ENCODE data around the gene SASH3. TPM values are rescaled to one million over a fixed set of nuclear protein-coding genes. Genes with fewer than 3 reads are reported as not detected.

The SASH3 gene
- total RNA-seq, 1 donor from 2014 or later, result 14.0 TPM

DNA sequence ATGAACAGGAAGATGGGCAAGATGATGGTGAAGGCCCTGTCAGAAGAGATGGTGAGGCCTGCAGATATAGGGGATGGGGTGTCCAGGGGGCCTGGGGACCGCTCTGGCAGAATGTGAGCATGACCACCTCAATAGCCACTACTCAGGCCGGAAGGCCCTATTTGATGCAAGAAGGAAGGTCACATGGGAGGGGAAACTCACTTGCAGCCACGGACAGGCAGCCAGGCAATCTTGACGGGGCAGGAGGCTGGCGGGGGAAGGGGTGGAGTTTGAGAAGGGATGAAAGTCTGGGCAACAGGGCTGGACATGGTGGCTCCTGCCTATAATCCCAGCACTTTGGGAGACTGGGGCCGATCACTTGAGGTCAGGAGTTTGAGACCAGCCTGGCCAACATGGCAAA, 8.8 kb downstream of the SASH3 start:
- Histone ChIP-seq H3K36me3 (no peaks in the 10 kb centered on the region), H3K9me3 (no peaks in the 10 kb centered on the region), H3K27me3 (no peaks in the 10 kb centered on the region), H3K27ac (no peak overlapping the region), H3K4me3 (no peak overlapping the region), H3K4me1 (no peaks in the 10 kb centered on the region)
- TF ChIP-seq POLR2AphosphoS5 (IDR thresholded peaks at IDR 0.05; ENCODE audit: insufficient read depth in 1 of 2, low read depth in 1 of 2), result no peak
- no peak for TF ChIP-seq POLR2A (IDR thresholded peaks at IDR 0.05)
- TF ChIP-seq, protein P1, sequence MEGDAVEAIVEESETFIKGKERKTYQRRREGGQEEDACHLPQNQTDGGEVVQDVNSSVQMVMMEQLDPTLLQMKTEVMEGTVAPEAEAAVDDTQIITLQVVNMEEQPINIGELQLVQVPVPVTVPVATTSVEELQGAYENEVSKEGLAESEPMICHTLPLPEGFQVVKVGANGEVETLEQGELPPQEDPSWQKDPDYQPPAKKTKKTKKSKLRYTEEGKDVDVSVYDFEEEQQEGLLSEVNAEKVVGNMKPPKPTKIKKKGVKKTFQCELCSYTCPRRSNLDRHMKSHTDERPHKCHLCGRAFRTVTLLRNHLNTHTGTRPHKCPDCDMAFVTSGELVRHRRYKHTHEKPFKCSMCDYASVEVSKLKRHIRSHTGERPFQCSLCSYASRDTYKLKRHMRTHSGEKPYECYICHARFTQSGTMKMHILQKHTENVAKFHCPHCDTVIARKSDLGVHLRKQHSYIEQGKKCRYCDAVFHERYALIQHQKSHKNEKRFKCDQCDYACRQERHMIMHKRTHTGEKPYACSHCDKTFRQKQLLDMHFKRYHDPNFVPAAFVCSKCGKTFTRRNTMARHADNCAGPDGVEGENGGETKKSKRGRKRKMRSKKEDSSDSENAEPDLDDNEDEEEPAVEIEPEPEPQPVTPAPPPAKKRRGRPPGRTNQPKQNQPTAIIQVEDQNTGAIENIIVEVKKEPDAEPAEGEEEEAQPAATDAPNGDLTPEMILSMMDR (IDR thresholded peaks at IDR 0.05), result no peak
- DNase-seq (ENCODE audit: extremely low spot score in 2 of 2), result no peak
- intact Hi-C loops (cut with DNase I), result no loop called here

GRCh38 chrX:129790146-129790545, 10.4 kb downstream of the SASH3 start:
- Histone ChIP-seq H3K4me3 (no peak overlapping the region), H3K27me3 (no peaks in the 10 kb centered on the region), H3K4me1 (no peaks in the 10 kb centered on the region), H3K36me3 (no peaks in the 10 kb centered on the region), H3K27ac (no peak overlapping the region), H3K9me3 (no peaks in the 10 kb centered on the region)
- DNase-seq (ENCODE audit: extremely low spot score in 2 of 2), result no peak
- TF ChIP-seq POLR2A (IDR thresholded peaks at IDR 0.05) (no peak), POLR2AphosphoS5 (IDR thresholded peaks at IDR 0.05; ENCODE audit: insufficient read depth in 1 of 2, low read depth in 1 of 2) (no peak)
- TF ChIP-seq, protein P1 (IDR thresholded peaks at IDR 0.05), result no peak
- intact Hi-C loops (cut with DNase I), result no loop called here

GRCh38 chrX:129790808-129791207, 11.1 kb downstream of the SASH3 start:
- no peaks in the 10 kb centered on the region for H3K4me1 ChIP-seq
- H3K4me3 ChIP-seq, result no peak overlapping the region
- intact Hi-C loops (cut with DNase I), result no loop called here
- TF ChIP-seq POLR2A (IDR thresholded peaks at IDR 0.05) (no peak), POLR2AphosphoS5 (IDR thresholded peaks at IDR 0.05; ENCODE audit: insufficient read depth in 1 of 2, low read depth in 1 of 2) (no peak)
- TF ChIP-seq, protein P1 (IDR thresholded peaks at IDR 0.05), result no peak
- H3K9me3 ChIP-seq, result no peaks in the 10 kb centered on the region
- no peak for DNase-seq (ENCODE audit: extremely low spot score in 2 of 2)
- no peaks in the 10 kb centered on the region for H3K27me3 ChIP-seq
- H3K27ac ChIP-seq, result no peak overlapping the region
- H3K36me3 ChIP-seq, result no peaks in the 10 kb centered on the region

- Histone ChIP-seq H3K27me3 (no peaks in the 10 kb centered on the region), H3K9me3 (no peaks in the 10 kb centered on the region), H3K36me3 (no peaks in the 10 kb centered on the region), H3K4me1 (no peaks in the 10 kb centered on the region), H3K27ac (no peak overlapping the region), H3K4me3 (no peak overlapping the region)
- DNase-seq (ENCODE audit: extremely low spot score in 2 of 2), result no peak
- intact Hi-C loops (cut with DNase I), result no loop called here
- no peak for TF ChIP-seq POLR2A (IDR thresholded peaks at IDR 0.05)
- TF ChIP-seq, protein P1 (IDR thresholded peaks at IDR 0.05), result no peak
- TF ChIP-seq POLR2AphosphoS5 (IDR thresholded peaks at IDR 0.05; ENCODE audit: insufficient read depth in 1 of 2, low read depth in 1 of 2), result no peak
These were observed 11.6 kb downstream of the SASH3 start for GRCh38 chrX:129791336-129791735.

DNA sequence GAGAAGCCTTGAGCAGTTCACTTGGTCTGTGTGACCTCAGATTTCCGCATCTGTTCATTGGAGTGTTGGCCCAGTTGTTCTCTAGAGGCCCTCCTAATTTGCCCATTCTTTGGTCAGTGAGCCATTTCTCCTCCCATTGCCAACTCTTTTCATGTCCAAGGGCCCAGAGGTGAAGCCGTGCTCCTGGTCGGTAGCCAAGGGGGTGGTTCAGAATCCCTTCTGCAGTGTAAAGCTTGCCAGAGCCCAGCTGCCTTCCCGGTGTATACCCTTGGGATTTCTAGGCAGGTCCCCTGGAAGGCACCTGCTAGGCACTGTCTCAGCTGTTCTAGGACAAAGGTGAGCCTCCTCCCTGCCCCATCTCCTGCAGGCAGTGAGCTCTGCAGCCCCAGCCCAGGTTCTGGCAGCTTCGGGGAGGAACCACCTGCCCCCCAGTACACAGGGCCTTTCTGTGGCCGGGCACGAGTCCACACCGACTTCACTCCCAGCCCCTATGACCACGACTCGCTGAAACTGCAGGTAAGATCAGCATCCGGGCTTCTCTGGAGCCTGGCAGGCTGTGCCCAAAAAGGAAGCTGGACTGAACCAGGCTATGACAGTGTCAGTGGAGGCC, 12.3 kb downstream of the SASH3 start:
- no peaks in the 10 kb centered on the region for H3K36me3 ChIP-seq
- no peak overlapping the region for H3K4me3 ChIP-seq
- no peak overlapping the region for H3K27ac ChIP-seq
- no peaks in the 10 kb centered on the region for H3K27me3 ChIP-seq
- intact Hi-C loops (cut with DNase I), result no loop called here
- no peak for TF ChIP-seq POLR2AphosphoS5 (IDR thresholded peaks at IDR 0.05; ENCODE audit: insufficient read depth in 1 of 2, low read depth in 1 of 2)
- TF ChIP-seq, protein P1 (IDR thresholded peaks at IDR 0.05), result no peak
- no peak for TF ChIP-seq POLR2A (IDR thresholded peaks at IDR 0.05)
- no peaks in the 10 kb centered on the region for H3K4me1 ChIP-seq
- no peaks in the 10 kb centered on the region for H3K9me3 ChIP-seq
- DNase-seq (ENCODE audit: extremely low spot score in 2 of 2), result no peak

Measured in vagina (tissue), 2 donors.